ENCODE measurements around the gene SOAT1.
"Not testable (repeated sequence)": the region's sequence is repeated elsewhere in the genome, so short reads cannot be mapped to it uniquely, and the experiment has no call there.

The SOAT1 gene

DNA sequence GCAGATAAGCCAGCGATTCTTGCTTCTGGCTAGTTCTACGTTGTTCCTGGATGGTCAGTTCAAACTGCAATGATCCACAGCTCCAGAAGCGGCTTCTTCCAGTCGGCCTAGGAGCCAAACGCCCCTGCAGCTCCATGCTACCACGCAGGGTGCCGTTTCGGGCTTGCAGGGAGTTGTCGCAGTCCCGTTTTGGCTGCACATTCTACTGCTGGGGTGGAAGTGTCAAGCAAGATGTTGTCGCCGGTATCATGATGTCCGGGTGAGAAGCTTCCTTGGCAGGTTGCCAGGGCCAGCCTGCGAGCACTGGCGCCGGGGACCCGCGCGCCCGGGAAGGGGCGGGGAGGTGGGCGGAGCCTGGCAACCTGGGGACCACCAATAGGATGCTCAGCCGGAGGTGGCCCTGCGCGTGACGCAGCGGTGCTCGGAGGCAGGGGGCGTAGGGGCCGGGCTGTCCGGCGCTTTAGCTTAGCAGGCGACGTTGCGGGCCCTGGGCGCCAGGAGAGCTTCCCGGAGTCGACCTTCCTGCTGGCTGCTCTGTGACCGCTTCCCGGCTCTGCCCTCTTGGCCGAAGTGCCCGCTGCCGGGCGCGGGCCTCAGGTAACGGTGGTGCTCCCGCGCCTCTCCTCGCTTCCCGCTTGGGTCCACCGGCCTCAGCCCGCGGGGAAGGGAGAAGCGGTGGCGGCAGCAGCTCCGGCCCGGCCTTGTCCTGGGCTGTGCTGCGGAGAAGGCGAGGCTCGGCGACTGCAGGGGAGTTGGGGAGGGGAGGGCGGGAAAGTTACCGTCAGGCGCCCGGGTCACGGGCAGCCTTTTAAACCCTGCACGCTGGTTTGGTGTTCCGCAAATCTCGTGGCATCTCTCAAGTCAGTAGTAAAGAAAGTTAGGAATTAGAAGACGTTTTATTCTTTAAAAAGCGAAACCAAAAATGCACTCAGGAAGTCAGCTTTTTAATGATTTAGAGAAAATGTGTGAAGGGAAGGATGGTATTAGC lies at the start of gene SOAT1:
Gene SOAT1 (plus strand): TSS at position 458 of the 988 bp plus-strand sequence. CDS start 8,888 bp downstream, outside the sequence.
- DNase-seq (ENCODE audit: low read depth), result peak; percentile 84
- H3K4me3 ChIP-seq (ENCODE audit: low read length), result peak within 1 kb of the TSS; percentile 82
- TF ChIP-seq, protein P1, sequence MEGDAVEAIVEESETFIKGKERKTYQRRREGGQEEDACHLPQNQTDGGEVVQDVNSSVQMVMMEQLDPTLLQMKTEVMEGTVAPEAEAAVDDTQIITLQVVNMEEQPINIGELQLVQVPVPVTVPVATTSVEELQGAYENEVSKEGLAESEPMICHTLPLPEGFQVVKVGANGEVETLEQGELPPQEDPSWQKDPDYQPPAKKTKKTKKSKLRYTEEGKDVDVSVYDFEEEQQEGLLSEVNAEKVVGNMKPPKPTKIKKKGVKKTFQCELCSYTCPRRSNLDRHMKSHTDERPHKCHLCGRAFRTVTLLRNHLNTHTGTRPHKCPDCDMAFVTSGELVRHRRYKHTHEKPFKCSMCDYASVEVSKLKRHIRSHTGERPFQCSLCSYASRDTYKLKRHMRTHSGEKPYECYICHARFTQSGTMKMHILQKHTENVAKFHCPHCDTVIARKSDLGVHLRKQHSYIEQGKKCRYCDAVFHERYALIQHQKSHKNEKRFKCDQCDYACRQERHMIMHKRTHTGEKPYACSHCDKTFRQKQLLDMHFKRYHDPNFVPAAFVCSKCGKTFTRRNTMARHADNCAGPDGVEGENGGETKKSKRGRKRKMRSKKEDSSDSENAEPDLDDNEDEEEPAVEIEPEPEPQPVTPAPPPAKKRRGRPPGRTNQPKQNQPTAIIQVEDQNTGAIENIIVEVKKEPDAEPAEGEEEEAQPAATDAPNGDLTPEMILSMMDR (conservative IDR thresholded peaks at IDR 0.05; ENCODE audit: low read length), result peak; percentile 15

- DNase-seq (ENCODE audit: low read depth); H3K4me3 ChIP-seq (ENCODE audit: low read length): not testable (repeated sequence)
These were observed 48.2 kb upstream of the SOAT1 start for GRCh38 chr1:179245426-179245825.

DNA sequence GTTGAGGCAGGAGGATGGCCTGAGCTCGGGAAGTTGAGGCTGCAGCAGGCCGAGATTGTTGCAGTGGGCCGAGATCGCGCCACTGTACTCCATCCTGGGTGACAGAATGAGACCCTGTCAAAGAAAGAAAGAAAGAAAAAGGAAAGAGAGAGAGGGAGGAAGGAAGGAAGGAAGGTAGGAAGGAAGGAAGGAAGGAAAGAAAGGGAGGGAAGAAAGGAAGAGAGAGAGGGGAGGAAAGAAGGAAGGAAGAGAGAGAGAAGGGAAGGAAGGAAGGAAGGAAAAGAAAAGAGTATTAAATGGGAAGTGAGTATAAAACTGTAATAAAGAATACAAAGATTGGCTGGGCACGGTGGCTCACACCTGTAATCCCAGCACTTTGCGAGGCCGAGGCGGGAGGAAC lies 45.7 kb upstream of the SOAT1 start:
- TF ChIP-seq, protein P1 (conservative IDR thresholded peaks at IDR 0.05; ENCODE audit: low read length), result no peak
- DNase-seq (ENCODE audit: low read depth), result no peak
- no peak overlapping the region for H3K4me3 ChIP-seq (ENCODE audit: low read length)

DNA sequence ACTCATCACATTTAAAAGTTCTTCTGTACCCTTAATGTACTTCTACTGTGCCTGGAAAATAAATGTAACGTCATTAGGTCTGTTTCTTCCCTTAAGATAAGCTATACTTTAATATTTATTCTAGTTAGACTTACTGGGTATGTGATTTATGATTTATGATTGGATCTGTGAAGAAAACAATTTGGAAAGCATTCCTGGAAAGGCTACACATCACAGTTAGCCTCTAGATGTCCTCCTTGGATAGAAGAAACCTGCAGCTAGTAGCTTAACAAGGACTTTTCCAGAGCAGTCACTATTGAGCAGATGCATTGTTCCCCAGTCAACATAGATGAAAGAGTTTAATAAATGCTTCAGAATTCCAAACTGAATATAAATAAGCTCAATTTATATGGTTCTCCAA lies 41.9 kb upstream of the SOAT1 start:
- no peak overlapping the region for H3K4me3 ChIP-seq (ENCODE audit: low read length)
- TF ChIP-seq, protein P1 (conservative IDR thresholded peaks at IDR 0.05; ENCODE audit: low read length), result peak; percentile 70
- peak; percentile 63 for DNase-seq (ENCODE audit: low read depth)

- no peak for DNase-seq (ENCODE audit: low read depth)
- H3K4me3 ChIP-seq (ENCODE audit: low read length), result no peak overlapping the region
- TF ChIP-seq, protein P1 (conservative IDR thresholded peaks at IDR 0.05; ENCODE audit: low read length), result no peak
These were observed 41.0 kb upstream of the SOAT1 start for GRCh38 chr1:179252606-179253005.

DNA sequence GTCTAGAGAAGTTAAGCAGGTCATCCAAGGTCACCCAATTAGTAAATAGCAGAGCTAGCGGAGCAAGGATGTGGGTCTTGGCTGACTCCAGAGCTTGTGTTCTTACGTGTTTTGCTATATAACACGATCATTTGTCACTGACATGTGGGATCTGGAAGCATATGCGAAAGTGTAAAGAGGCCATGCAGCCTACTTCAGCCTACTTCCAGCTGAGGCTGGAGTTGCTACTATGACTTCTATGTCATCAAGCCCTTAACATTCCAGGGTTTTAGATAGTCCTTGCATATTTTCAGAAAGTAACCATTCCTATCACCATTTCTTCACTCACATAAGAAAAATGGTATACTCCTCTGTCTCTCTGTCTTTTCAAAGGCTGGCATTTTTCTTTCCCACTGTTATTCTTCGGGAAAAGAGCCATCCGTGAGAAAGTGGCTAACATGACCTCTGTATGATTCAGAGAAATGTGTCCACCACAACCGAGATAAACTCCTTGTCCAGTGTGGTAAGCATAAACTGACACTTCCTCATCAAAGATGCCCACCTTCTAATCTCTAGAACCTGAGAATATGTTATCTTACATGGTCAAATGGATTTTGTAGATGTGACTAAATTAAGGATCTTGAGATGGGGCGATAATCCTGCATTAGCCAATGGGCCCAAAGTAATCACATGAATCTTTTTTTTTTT lies 40.2 kb upstream of the SOAT1 start:
- TF ChIP-seq, protein P1 (conservative IDR thresholded peaks at IDR 0.05; ENCODE audit: low read length), result no peak
- peak; percentile 33 for DNase-seq (ENCODE audit: low read depth)

DNA sequence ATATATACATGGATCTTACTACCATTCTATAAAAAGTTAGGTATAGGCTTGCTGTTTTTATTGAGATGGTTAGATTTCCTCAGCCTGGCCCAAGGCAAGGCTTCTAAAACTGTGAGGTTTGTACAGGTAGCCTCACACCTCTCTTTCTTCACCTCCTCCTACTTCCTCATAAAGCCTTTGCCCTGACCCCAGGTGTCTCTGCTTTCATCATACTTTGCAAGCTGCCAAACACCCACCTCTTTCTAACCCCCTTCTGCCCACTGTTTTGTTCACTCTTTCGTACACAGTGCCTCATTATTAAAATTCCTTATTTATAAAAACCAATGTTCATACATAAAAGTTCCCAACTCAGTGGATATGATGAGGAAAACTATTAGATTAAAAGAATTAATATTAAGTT lies 31.4 kb upstream of the SOAT1 start:
- H3K4me3 ChIP-seq (ENCODE audit: low read length), result no peak overlapping the region
- no peak for DNase-seq (ENCODE audit: low read depth)
- TF ChIP-seq, protein P1 (conservative IDR thresholded peaks at IDR 0.05; ENCODE audit: low read length), result no peak

More for the DNA sequence above, 40.2 kb upstream of the SOAT1 start:
- no peak overlapping the region for H3K4me3 ChIP-seq (ENCODE audit: low read length)
